Colon (tissue), 2 donors: Measurements from ENCODE around the gene HUWE1.
"Not testable (repeated sequence)": the region's sequence is repeated elsewhere in the genome, so short reads cannot be mapped to it uniquely, and the experiment has no call there.

Experiments
- FAIRE-seq: peaks from 2 replicates; lab custom pipeline; 2012; peaks lifted over from hg19 to GRCh38; lab: Jason Lieb, UNC
- donor health status: control.
- donor health status: control.

Gene HUWE1, protein sequence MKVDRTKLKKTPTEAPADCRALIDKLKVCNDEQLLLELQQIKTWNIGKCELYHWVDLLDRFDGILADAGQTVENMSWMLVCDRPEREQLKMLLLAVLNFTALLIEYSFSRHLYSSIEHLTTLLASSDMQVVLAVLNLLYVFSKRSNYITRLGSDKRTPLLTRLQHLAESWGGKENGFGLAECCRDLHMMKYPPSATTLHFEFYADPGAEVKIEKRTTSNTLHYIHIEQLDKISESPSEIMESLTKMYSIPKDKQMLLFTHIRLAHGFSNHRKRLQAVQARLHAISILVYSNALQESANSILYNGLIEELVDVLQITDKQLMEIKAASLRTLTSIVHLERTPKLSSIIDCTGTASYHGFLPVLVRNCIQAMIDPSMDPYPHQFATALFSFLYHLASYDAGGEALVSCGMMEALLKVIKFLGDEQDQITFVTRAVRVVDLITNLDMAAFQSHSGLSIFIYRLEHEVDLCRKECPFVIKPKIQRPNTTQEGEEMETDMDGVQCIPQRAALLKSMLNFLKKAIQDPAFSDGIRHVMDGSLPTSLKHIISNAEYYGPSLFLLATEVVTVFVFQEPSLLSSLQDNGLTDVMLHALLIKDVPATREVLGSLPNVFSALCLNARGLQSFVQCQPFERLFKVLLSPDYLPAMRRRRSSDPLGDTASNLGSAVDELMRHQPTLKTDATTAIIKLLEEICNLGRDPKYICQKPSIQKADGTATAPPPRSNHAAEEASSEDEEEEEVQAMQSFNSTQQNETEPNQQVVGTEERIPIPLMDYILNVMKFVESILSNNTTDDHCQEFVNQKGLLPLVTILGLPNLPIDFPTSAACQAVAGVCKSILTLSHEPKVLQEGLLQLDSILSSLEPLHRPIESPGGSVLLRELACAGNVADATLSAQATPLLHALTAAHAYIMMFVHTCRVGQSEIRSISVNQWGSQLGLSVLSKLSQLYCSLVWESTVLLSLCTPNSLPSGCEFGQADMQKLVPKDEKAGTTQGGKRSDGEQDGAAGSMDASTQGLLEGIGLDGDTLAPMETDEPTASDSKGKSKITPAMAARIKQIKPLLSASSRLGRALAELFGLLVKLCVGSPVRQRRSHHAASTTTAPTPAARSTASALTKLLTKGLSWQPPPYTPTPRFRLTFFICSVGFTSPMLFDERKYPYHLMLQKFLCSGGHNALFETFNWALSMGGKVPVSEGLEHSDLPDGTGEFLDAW (N-terminal part only)

DNA sequence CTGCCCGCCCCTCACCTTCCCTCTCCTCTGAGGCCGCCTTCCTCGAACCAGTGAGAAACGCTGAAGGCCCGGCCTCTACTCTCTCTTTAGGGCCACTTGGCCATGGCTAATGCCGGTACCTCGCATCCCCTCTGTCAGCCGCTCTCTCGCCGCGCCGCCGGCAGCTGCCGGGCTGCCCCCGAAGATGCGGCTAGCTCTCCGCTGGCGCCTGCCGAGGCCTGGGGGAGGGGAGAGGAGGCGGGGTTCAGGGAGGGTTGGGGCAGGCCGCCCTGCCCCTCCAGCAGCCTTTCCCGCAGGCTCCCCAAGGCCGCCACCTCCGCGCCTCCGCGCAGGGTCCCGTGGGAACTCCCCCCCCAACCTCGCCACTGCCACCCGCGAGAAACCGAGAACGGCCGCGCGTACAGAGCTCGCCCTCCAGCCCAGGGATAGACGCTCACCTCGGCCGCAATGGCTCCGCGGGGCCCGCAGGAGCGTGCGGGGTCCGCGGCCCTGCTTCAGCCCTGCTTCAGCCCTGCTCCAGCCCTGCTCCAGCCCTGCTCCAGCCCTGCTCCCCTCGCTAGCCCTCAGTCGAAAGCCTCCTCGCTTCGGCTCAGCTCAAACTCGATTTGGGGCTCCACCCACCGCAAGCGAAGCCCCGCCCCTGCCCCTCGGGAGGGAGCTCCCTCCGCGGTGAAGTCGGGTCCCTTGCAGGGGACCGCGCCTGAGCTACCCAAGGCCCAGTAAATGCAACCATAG is at the start of gene HUWE1:
Gene HUWE1, minus strand, starts transcription at position 569 of the 735 bp plus-strand sequence. CDS start 32,612 bp downstream, outside the sequence.
- no peak for FAIRE-seq

DNA sequence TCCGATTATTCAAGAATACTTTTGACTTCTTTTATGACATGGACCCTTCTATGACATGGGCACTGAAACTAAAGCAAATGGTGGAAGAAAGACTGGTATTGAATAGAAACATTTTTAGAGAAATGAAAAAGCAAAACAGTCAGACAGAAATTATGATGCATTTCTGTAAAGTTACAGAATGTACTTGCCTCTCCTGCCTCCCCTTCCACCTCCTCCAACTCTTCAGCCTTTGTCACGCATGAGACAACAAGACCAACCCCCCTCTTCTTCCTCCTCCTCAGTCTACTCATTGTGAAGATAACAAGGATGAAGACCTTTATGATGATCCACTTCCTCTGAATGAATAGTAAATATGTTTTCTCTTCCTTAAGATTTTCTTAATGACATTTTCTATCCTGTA is 46.3 kb upstream of the HUWE1 start:
- FAIRE-seq = no peak

DNA sequence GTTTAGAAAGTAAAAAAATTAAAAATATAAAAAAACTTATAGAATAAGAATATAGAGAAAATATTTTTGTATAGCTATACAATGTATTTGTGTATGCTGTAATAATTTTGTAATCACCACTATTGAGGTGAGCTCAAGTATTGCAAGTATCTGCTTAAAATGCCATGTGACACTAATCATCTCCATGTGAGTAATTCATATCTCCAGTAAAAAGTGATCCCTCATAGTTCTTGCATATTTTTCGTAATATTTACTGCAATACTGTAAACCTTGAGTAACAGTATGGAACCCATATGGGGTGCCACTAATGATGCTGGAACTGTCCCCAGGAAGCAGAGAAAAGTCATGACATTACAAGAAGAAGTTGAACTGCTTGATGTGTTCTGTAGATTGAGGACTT is 43.2 kb upstream of the HUWE1 start:
- FAIRE-seq = peak; percentile 87

DNA sequence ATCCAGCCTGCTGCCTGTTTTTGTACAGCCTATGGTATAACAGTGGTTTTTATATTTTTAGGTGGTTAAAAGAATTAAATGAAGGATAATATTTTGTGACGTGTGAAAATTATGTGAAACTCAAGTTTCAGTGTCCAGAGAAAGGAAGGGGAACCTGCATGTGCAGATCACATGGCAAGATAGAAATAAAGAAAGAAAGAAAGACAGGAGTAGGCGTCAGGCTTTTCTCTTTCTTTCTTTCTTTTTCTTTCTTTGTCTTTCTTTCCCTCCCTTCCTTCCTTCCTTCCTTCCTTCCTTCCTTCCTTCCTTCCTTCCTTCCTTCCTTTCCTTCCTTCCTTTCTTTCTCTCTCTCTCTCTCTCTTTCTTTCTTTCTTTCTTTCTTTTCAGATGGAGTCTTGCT is 42.0 kb upstream of the HUWE1 start:
- FAIRE-seq = no peak

DNA sequence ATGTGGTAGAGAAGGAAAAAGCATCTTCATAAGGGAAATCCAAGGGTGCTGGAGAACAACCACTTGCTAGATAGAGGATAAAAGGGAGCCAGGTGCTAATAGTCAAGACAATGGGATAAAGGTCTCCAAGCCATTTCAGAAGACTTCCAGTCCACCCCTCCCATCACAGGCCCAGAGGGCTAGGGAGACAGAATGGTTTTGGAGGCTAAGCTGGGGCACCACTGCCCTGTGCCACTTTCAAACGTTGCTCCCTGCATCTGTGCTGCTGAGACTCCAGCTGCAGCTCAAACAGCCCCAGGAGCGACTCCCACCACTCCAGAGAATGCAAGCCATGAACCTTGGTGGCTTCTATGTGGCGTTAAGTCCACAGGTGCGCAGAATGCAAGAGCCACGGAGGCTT is 38.4 kb upstream of the HUWE1 start:
- FAIRE-seq = no peak

DNA sequence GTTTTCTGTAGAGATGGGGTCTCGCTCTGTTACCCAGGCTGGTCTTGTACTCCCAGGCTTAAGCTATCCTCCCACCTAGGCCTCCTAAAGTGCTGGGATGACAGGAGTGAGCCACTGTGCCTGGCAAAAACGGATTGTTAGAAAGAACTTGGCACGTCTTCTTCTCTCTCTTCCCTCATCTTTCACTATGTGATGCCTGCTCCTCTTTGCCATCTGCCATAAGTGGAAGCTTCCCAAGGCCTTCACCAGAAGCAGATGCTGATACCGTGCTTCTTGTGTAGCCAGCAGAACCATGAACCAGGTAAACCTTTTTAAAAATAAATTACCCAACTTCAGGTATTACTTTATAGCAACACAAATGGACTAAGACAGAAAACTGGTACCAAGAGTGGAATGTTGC is 36.9 kb upstream of the HUWE1 start:
- no peak for FAIRE-seq

DNA sequence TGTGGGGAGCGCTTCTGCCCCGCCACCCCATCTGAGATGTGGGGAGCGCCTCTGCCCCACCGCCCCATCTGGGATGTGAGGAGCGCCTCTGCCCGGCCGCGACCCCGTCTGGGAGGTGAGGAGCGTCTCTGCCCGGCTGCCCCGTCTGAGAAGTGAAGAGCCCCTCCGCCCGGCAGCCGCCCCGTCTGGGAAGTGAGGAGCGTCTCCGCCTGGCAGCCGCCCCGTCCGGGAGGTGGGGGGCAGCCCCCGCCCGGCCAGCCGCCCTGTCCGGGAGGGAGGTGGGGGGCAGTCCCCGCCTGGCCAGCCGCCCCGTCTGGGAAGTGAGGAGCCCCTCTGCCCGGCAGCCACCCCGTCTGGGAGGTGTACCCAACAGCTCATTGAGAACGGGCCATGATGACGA is 35.1 kb upstream of the HUWE1 start:
- FAIRE-seq = not testable (repeated sequence)

DNA sequence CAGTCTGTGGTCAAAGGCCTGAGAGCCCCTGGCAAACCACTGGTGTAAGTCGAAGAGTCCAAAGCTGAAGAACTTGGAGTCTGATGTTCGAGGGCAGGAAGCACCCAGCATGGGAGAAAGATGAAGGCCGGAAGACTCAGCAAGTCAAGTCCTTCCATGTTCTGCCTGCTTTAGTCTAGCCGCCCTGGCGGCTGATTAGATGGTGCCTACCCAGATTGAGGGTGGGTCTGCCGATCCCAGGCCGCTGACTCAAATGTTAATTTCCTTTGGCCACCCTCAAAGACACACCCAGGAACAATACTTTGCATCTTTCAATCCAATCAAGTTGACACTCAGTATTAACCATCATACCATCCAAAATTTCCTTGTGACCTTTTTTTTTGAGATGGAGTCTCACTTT is 33.1 kb upstream of the HUWE1 start:
- not testable (repeated sequence) for FAIRE-seq

DNA sequence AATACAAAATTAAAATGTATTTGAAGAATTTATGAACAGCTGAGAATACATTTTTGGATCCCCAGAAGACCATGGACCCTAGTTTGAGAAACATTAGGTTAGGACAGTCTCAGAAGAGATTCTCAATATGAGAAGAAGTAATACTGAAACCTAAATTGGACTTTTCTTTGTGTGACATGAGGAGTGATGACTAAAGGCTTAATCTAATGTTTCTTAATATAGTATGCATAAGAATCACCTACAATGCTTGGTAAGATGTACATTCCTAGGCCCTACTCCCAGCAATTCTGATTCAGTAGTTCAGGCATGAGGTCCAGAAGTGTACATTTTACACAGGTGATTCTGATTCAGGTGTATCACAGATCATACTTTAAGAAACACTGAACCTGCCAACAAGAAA is 31.6 kb upstream of the HUWE1 start:
- no peak for FAIRE-seq

DNA sequence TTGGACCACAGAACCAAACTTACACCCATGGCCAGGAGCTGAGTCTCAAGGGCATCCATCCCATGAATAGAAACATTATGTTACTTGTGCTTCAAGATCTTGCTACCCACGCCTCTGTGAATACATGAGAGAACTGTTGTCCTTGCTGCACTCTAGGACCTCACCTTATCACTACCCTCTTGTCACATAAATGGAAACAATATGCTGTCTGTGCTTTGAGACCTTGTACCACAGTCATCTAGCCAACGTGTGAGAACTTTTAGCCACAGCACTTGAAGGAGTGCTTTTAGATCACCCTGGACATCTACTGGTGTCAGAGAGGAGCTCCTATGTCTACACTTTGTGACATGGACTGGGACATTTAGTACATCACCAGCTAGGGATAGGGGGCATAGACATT is 30.7 kb upstream of the HUWE1 start:
- no peak for FAIRE-seq

DNA sequence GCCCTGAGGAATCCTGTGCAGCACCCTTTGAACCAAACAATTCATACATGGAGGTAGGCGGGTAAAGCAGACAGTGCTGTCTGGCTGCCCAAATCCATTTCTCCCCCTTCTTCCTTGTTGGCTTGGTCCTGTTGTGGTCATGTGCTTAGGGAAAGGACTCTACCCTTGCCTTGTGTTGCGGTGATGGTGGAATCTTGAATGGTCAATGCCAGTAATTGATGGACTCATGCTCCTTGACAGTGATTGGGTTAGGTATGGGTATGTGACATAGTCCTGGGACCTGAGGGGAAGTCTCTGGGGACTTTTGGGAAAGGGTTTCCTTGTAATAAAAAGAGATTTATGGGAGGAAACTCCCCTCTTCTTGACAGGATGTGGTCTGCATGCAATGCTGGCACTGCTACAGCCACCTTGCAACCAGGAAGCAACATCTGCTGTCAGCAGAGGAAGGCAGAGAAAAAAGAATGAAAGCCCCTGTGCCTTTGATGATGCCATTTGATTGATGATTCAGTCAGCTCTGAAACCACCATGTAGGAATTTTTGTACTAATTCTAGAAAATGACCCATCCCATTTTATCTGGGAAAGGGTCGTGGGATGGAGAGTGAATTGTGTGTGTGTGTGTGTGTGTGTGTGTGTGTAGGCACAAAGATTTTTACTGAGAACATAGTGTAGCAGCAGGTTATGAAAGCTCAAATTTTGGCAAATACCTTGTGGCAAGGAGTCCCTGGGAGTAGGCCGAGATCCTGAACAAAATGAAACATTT is 30.0 kb upstream of the HUWE1 start:
- no peak for FAIRE-seq

DNA sequence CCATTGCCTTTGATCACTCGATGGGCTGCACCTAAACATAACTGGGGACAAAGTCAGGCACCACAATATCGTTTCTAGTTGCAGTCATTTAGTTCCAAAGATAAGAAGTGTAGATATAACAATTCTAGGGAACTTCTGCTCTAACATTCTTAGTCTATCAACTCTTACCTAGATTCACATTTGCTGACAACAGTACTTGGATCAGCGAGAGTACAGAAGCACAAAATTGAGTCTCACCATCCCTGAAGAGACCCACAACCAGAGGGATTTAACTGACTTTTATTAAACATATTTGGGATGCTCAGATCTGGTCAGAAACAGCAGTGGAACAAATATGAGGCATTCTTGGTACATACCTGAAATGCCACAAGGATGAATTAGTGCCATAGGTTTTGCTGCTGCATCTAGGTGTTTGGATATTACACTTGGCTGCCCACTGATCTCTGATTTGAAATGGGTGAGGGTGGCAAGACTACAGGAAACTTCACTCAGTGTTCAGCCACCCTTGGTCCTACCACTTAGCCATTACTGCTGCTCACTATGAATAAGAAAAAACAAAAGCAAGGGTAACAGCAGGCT is 28.9 kb upstream of the HUWE1 start:
- FAIRE-seq = no peak

DNA sequence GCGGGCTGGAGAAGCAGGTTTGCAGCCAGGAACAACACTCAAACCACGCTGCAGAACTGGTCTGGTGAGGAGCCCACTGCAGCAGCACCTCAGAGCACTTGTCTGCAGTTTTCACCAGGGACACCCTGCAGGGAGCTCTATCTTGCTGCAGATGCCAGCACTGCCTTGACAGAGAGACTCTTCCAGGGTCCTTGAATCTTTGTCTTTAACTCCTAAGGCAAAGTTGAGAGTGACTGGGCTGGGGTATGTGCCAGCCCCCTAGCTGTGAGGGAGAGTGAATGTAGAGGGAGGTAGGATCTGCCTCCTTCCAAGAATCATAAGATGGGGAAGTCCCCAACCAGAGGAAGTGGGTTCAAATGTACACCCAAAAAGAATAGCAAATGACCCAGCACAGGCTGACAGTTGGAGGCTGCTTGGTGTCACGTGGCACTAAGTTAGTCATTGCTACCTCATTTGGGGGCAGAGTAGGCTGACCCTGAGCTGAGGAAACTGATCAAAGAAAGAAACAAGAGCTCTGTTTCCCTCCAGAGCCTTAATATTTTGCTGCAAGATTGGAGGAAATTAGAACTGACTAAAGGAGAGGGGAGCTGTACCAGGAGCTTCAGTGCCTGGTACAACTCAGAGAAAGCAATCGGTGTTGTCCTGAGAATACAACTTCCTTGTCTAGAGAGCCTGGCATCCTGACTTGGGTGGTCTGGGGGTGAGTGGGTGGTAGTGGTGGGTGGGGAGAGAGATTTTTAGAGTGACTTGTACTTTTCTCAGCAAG is 28.2 kb upstream of the HUWE1 start:
- FAIRE-seq = no peak

DNA sequence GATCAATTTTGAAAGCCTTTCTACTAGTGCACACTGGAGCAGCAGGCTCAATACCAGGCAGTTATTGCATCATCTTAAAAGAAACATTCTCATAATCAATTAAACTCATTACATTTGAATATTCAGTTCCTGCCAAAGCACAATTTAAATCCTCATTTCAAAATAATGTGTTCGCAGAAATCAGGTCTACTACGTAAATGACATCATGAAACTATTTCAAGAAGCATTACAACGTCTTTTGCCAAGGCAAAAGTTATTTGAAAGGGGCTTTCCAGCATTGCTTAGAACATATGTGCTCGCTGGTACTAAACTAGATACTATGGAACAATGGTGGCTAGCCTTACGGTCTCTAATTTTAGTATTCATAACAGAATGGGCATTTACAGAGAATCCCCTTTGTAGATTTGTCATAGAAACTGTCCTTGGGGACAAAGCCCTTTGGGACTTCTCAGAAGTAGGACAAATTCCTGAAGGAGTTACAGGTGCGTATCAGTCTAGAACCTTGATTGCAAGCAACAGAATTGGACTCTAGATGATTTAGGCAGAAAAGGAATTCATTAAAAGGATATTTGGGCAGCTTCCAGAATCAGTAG is 27.6 kb upstream of the HUWE1 start:
- no peak for FAIRE-seq

DNA sequence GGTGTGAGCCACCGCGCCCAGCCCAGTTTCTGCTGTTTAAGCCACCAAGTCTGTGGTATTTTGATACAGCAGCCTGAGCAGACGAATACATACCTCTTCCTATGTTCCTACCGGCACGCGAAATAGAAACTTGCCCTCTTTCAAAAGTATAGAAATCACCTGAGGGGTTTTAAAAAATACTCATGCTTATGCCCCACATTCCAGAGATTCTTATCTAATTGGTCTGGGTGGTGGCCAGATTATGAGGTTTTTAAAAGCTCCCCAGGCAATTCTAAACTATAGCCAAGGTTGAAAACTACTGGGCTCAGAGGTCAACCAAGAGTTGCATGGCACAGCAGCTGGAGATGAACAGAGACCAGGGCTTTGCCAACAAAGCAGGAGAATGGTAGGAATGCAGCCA is 24.9 kb upstream of the HUWE1 start:
- no peak for FAIRE-seq

DNA sequence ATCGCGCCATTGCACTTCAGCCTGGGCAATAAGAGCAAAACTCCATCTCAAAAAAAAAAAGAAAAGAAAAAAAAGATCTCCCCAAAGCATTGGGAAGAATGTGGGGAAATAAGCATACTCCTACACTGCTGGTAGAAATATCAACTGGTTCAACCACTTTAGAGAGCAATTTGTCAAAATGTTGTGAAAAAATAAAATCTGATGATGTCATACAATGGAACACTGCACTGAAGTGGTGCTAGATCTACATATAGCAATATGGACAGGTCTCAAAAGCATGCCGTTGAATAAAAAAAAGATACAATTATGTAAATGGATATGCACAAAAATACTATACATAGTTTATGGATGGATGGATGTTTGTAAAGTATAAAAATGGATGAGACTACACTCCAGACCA is 18.3 kb upstream of the HUWE1 start:
- no peak for FAIRE-seq

DNA sequence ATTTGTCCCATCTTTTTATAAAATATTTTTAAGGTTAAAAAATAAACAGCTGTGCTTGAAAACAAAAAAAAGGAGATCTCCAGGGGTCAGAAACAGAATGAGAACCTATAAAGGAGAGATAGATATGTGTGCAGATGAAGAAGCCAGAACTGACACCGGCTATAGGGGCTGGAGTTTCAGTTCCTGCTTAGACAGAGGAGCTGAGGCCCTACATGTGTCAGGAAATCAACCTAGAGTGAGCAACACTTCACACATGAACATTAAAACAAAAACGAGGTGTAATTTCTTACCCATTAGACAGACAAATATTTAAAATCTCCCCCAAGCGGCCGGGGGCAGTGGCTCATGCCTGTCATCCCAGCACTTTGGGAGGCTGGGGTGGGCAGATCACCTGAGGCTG is 17.8 kb upstream of the HUWE1 start:
- no peak for FAIRE-seq

DNA sequence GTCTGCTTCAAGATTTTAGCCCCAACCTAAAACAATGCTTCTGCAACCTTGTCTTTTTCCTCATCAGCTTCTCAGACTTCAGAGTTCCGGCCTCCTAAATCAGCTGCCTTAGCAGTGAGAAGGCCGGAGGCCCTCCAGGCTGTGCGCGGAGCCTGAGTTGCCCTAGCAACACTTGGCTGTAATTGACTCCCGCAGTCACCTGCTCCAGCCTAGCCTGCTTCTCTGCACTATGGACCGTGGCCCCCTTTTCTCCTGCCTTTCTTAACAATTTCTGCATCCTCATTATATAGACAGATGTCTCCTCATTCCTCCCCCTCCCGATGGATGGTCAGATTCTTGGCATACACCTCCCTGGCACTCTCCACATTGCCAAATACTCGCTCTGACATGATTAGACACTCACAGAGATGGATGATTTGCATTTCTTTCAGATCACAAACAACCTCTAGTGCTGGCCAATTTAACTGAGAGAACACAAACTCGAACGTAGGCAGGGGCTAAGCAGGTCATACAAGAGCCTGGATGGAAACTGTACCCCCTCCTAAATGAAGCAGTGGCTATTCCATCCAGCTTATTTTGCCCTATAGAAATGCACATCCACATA is 9.5 kb upstream of the HUWE1 start:
- no peak for FAIRE-seq

DNA sequence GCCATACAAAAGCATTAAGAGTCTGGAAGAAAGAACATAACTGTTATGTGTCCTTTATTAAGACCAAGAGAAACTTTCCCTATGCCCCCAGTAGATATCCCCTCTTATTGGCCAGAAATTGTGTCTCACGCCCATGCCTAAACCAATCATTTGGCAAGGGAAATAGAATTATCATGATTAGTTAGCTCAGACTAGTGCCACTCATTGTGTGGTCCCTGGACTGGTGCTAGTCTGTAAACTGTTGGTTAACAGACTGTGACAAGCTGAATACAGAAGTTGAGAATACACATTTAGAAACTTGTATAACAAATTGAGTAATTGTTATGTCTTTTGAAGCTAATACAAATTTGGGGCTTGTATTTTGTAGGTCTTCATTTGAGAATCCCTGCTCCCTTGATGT is 8.1 kb upstream of the HUWE1 start:
- FAIRE-seq = no peak
